Activated CD8-positive, alpha-beta memory T cell treated with anti-CD3 and anti-CD28 coated beads for 1 hour (primary cell): ENCODE data around the gene ALDH3A2.
"Not testable (repeated sequence)": the region's sequence is repeated elsewhere in the genome, so short reads cannot be mapped to it uniquely, and the experiment has no call there.

Experiments used
- DNase-seq, 2 donors: peaks; one replicate each; pipeline ENCODE4 v3.0.0-alpha.2; 2020; ENCODE audit warnings: low read depth in 1 of 2; ENCODE audit errors: extremely low read depth in 1 of 2

Gene ALDH3A2

DNA sequence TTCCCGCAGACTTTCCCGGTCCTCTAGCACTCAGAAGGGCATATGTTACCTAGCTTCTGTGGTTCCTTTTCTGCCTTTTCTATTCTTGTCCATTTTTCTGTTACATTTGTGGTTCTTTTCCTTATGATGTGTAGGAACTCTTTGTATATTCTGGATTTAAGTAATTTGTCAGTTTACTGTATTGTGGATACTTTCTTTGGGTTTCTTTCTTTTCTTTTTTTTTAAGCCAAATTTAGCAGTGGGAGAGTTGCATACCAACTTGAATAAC is 657 bp downstream of the ALDH3A2 start:
- DNase-seq: no peak

DNA sequence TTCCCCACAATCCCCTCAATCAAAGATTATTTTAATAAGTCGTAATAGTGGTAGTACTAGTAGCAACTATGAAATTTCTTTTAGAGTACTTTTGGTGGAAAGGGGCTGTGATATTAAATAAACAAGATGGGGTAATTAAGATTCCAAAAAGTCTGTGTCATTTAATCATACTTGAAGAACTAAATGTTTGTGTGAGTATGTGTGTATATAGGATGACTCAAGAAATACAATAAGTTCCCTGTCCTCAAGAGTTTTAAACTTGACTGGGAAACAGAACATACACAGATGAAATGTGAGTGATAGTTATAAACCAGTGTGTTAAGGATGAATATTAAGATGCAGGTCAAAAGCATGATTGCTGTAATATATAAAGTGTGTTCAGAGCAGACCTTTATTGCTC is 2.3 kb downstream of the ALDH3A2 start:
- DNase-seq: no peak

DNA sequence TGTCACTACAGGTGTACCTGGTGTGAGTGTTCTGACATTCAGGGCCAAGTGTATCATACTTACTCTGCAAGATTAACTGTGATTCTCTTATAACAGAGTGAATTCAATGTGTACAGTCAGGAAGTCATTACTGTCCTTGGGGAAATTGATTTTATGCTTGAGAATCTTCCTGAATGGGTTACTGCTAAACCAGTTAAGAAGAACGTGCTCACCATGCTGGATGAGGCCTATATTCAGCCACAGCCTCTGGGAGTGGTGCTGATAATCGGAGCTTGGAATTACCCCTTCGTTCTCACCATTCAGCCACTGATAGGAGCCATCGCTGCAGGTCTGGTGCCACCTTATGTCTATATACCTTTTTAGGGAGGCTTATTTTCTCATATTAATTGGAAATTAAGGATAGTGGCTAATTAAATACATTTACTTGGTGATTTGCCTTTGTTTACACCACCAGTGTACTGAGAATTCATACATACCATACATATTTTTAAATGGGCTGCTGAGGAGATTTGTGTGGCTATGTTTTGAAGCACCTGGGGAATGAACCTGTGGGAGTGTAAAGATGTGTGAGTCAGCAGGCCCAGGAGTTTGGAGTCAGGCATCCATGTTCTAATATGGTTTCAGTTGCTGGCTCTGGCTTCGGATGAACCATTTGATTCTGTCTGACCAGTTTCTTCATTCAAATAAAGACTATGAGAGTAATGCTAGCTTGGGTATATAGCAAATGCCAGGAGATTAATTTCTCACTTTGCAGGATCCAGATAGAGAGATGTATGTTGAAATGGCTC is 3.1 kb downstream of the ALDH3A2 start:
- DNase-seq: no peak

DNA sequence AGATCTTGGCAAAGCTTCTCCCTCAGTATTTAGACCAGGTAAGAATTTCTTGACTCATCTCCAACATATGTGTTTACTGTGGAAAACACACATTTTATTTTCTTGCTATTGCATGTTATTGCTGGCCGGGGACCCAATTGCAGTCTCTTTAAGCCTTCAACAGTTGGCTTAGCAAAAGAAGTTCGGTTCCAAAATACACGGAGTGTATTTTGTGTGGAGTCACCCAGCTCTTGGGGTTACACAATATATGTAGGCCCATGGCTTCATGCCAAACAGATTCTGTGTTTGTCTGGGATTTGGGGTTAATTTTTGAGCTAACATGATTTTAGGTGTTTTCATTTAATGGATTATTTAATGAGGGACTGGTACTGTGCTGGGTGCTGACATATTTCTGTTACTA is 4.0 kb downstream of the ALDH3A2 start:
- no peak for DNase-seq

DNA sequence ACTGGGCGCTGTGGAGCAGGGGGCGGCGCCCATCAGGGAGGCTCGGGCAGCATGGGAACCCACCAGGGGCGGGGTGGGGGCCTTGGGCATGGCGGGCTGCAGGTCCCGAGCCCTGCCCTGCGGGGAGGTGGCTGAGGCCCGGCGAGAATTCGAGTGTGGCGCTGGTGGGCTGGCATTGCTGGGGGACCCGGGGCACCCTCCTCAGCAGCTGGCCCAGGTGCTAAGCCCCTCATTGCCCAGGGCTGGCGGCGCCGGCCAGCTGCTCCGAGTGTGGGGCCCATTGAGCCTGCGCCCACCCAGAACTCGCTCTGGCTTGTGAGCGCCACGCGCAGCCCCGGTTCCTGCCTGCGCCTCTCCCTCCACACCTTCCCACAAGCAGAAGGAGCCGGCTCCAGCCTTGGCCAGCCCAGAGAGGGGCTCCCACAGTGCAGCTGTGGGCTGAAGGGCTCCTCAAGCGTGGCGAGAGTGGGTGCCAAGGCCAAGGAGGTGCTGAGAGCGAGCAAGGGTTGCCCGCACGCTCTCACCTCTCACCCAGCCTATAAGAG is 5.9 kb downstream of the ALDH3A2 start:
- DNase-seq: no peak

- no peak for DNase-seq
These were observed 6.3 kb downstream of the ALDH3A2 start for GRCh38 chr17:19654896-19655295.

DNA sequence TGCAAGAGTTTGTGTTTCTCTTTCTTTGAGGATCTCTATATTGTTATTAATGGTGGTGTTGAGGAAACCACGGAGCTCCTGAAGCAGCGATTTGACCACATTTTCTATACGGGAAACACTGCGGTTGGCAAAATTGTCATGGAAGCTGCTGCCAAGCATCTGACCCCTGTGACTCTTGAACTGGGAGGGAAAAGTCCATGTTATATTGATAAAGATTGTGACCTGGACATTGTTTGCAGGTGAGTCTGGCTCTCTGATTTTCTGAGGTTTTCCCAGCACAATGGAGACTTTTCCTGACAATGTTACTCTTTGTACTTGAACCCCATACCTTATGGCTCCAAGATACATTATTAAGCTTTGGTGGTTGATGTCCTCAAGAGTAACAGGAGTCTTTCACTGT is 7.8 kb downstream of the ALDH3A2 start:
- no peak for DNase-seq

GRCh38 chr17:19656851-19657581 is 8.5 kb downstream of the ALDH3A2 start:
- no peak for DNase-seq

DNA sequence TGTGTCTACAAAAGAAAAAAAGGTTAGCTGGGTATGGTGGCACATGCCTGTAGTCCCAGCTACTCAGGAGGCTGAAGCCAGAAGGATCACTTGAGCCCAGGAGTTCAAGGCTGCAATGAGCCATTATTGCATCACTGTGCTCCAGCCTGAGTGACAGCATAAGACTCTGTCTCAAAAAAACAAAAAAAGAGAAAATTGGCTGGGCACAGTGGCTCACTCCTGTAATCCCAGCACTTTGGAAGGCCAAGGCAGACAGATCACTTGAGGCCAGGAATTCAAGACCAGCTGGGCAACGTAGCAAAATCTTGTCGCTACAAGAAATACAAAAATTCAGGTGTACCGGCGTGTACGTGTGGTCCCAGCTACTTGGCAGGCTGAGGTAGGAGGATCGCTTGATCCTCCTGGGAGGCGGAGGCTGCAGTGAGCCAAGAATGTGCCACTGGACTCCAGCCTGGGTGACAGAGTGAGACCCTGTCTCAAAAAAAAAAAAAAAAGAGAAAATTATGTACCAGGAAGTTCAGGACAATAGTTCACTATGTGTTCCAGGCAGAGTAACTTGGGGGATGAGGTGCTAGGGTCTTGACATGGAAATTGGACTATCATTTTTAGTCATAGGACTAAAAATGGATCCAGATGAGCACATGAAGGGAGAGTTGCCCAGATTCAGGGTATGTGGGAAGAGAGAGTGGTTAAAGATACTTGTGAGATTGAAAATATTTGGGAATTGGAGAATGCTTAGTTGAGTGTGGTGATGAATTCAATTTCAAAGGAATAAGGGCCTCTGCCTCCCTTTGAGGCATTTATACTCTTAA is 11.0 kb downstream of the ALDH3A2 start:
- DNase-seq: no peak

DNA sequence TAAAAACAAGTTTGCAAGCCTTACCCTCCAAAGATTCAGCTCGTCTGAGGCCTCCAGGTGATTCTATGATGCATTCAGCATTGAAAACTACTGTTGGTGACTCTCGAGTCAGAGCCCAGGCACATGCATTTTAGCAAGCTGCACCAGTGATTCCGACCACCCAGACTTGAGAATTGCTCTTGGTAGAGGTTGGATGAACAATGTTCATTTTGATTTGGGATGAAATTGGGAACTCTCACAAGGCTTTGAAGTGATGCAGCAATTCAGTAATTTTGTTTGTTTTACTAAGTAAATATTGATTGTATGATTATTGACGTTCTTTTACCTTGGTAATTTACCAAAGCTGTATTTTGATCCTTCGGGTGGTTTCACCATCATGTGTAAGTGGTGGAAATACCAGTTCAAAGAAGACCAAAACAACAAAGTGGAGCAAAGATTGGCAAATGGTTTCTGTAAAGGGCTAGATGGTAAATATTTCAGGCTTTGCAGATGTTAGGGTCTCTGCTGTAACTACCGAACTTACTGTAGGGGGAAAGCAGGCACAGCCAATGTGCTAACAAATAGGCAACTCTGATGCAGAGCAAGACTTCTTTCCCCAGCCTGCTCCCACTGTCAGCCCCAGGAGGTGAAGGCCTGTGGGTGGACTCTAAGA is 11.8 kb downstream of the ALDH3A2 start:
- DNase-seq: no peak

DNA sequence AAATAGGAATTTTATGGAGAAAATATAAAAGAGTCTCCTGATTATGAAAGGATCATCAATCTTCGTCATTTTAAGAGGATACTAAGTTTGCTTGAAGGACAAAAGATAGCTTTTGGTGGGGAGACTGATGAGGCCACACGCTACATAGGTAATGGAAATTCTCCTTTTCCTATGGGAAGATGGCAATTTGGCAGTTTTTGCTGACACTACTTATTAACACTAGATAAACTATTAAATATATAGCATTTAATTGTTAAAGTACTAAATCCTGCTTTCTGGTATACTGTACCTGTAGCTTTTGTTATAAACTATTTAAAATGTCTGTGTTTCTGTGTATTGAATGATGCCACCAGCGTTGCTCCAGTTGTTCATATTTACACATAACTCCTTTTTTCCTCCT is 12.6 kb downstream of the ALDH3A2 start:
- DNase-seq: no peak

DNA sequence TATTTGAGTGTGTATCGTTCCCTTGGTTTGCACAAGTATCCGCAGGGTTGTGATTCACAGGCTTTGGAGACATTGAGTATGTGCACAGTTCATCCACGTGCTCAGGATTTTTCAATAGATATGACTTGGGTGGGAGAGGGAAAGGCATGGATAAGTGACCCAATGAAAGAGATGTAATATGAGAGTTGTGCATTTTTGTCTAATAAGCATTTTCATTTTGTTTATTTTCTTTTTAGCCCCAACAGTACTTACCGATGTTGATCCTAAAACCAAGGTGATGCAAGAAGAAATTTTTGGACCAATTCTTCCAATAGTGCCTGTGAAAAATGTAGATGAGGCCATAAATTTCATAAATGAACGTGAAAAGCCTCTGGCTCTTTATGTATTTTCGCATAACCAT is 14.5 kb downstream of the ALDH3A2 start:
- no peak for DNase-seq

DNA sequence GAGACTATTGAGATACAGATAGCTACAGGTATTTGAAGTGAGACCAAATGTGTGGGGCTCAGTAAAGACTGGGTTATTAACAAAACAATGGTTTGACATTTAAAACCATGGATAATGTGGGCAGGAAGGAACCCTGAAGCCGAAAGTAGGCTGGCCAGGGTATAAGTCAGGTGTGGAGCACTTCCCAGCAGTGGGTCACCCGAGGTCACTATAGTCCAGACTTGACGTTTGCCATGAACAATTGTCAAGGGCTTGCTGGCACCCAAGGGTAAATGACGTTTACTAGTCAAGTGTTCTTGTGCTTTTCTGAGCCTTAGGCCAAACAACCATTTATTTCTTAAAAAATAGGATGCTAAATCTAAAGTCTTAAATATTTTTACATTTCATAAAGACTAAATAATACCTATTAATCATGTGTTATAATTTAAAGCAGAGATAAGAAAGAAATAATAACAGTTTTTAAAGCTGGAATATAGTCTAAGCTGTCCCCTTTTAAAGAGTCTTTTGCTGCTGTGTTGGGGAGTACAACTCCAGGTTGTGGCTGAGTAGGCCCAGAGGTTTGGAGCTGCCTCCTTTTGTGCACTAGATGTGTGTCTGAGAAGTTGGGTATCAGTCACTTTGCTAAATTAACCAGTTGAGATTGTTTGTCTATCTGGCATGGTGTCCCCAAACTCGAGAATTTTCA is 15.7 kb downstream of the ALDH3A2 start:
- no peak for DNase-seq

- no peak for DNase-seq
These were observed 16.2 kb downstream of the ALDH3A2 start for GRCh38 chr17:19664821-19665181.

DNA sequence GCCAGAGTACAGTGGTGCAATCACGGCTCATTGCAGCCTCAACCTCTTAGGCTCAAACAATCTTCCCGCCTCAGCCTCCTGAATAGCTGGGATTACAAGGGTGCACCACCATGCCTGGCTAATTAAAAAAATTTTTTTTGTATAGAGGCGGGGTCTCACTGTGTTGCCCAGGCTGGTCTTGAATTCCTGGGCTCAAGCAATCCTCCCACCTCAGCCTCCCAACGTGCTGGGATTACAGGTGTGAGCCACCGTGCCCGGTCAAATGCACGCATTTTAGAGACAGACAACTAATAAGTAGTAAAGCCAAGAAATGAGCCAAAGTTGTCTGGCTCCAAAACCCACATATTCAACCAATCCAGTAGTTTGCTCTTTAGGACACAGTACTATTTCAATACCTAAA is 21.1 kb downstream of the ALDH3A2 start:
- DNase-seq: not testable (repeated sequence)

GRCh38 chr17:19670908-19671307 is 22.4 kb downstream of the ALDH3A2 start:
- no peak for DNase-seq

GRCh38 chr17:19671433-19671832 is 22.9 kb downstream of the ALDH3A2 start:
- DNase-seq: no peak

DNA sequence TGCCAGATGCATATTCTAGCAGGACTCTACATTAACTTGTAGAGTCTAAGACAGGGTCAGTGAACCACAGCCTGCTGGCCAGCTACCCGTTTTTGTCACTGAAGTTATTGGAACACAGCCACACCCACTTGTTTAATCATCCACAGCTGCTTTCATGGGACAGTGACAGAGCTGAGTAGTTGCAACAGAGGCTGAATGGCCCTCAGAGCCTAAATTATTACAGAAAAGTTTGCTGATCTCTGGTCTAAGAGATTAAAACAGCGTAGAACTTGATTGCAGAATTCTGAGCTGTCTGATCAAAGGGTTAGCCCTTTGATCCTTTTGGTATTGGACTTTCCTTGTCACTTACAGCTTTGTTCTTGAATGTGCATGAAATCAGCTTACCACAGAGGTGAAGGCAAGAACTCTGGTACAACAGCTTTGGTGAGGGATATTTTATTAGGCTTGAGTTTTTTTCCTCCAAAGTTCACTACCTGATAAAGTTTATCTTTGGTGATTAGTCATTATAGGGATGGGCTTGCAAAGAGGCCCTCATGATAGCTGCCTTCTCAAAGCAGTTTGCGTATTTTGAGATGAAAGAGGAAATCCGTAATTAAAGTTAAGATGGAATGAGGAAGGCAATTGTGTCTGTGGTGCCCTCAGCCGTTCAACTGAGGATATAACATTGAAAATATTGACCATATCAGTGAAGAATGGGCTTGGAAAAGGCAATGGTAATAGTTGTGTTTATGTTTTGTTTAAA is 23.6 kb downstream of the ALDH3A2 start:
- no peak for DNase-seq

DNA sequence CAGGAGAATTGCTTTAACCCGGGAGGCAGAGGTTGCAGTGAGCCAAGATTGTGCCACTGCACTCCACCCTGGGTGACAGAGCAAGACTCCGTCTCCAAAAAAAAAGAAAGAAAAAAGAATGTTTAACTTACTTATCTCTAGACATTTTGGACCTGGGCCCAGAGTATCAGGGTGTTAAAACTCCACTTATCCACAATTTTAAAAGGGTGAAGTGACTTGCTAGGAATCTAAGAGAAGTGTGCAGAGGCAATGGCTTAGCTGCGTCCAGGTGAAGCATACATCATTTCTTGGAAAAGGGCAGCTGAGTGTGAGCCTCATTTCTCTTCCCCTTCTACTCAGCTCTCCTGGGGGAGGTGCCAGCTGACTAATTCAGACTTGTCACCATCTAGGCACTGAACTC is 25.1 kb downstream of the ALDH3A2 start:
- DNase-seq: no peak

GRCh38 chr17:19676896-19677295 is 28.3 kb downstream of the ALDH3A2 start:
- no peak for DNase-seq
